HCT116 (cell line): ENCODE measurements around the gene RPL34. TPM values are rescaled to one million over a fixed set of nuclear protein-coding genes. Genes with fewer than 3 reads are reported as not detected.

ENCODE experiments used
- ATAC-seq: fragments of 200-7000 bp; cut with Tn5 transposase; 2 replicates; pipeline ENCODE4 v1.9.1; 2020; ENCODE audit warnings: mild to moderate bottlenecking, moderate library complexity
- BruUV-seq: library from RNA; stranded (reverse); fragments of 400-500 nt; replicated peaks from 2 replicates; lab custom pipeline; 2021; lab: Mats Ljungman, UMichigan
- CTCF ChIA-PET: fragments of 300-600 bp; sonication (Branson Sonifier 250); formaldehyde crosslinking; loops from one replicate; lab custom pipeline; 2021; ENCODE audit warnings: antibody characterized with exemption; lab: Charles Lee
- POLR2A ChIA-PET: fragments of 300-600, 350-600 bp; sonication (Branson Sonifier 250); formaldehyde crosslinking; loops from one replicate; lab custom pipeline; 2021; ENCODE audit warnings: antibody characterized with exemption; lab: Charles Lee
- RAD21 ChIA-PET, 2 experiments: fragments of 300-600 bp; sonication (Branson Sonifier 250); formaldehyde crosslinking; loops; one replicate each; lab custom pipeline; 2023; ENCODE audit warnings: low total read pairs in 2 of 2; ENCODE audit not compliant: uncharacterized antibody in 2 of 2, unreplicated experiment in 2 of 2, low non-redundant PET in 1 of 2; lab: Charles Lee
- DNase-seq: peaks from one replicate; pipeline ENCODE4 v3.0.0-alpha.2; 2010; ENCODE audit warnings: low read depth, low spot score
- H2AFZ ChIP-seq: fragments of 200-600 bp; shearing (Covaris generic), sonication (generic); 2 replicates; pipeline ENCODE4 v1.6.1; 2017; ENCODE audit warnings: low read depth, mixed run types, mixed read lengths, antibody characterized with exemption, low read length; ENCODE audit not compliant: poor library complexity, severe bottlenecking
- H3K27ac ChIP-seq: 2 replicates; pipeline ENCODE4 v1.5.1; 2012; ENCODE audit warnings: low read depth, low read length
- H3K27me3 ChIP-seq: fragments of 200-600 bp; sonication (generic); 2 replicates; pipeline ENCODE4 v1.6.1; 2016; ENCODE audit warnings: mixed run types, low read length, mixed read lengths; ENCODE audit not compliant: insufficient read depth
- H3K36me3 ChIP-seq, 2 experiments: fragments of 200-500 bp in 1 of 2; fragments of 200-600 bp in 1 of 2; sonication (Bioruptor generic) in 1 of 2; sonication (generic) in 1 of 2; 2 replicates each; pipeline versions ENCODE4 v1.5.1 to v1.6.1; 2014 to 2016; ENCODE audit warnings: low read length in 2 of 2, inconsistent platforms in 1 of 2, mixed read lengths in 1 of 2, mixed run types in 1 of 2; ENCODE audit not compliant: insufficient read depth in 2 of 2, control insufficient read depth in 1 of 2
- H3K4me1 ChIP-seq, 2 experiments: fragments of 200-600 bp in 1 of 2; sonication (generic) in 1 of 2; 2 replicates each; pipeline versions ENCODE4 v1.5.1 to v1.6.1; 2012 to 2017; ENCODE audit warnings: low read length in 2 of 2, inconsistent platforms in 1 of 2, mild to moderate bottlenecking in 1 of 2, mixed read lengths in 1 of 2, mixed run types in 1 of 2, moderate library complexity in 1 of 2; ENCODE audit not compliant: insufficient read depth in 2 of 2, control insufficient read depth in 1 of 2
- H3K4me2 ChIP-seq: fragments of 200-600 bp; sonication (generic); 2 replicates; pipeline ENCODE4 v1.6.1; 2017; ENCODE audit warnings: mixed run types, low read length, mixed read lengths
- H3K4me3 ChIP-seq, 2 experiments: fragments of 200-600 bp in 1 of 2; sonication (generic) in 1 of 2; replicated peaks in 1 of 2; 2 replicates each; pipeline ENCODE4 v1.5.1; 2011 to 2016; ENCODE audit warnings: low read length in 2 of 2, control low read depth in 1 of 2, low read depth in 1 of 2, mild to moderate bottlenecking in 1 of 2, mixed read lengths in 1 of 2, mixed run types in 1 of 2
- H3K79me2 ChIP-seq: fragments of 200-600 bp; sonication (generic); 2 replicates; pipeline ENCODE4 v1.6.1; 2017; ENCODE audit warnings: mild to moderate bottlenecking, mixed run types, low read length, moderate library complexity, mixed read lengths; ENCODE audit not compliant: insufficient read depth
- H3K9ac ChIP-seq: fragments of 200-600 bp; sonication (generic); 2 replicates; pipeline ENCODE4 v1.6.1; 2016; ENCODE audit warnings: low read length, mixed read lengths
- H3K9me2 ChIP-seq: fragments of 200-600 bp; sonication (generic), shearing (Covaris generic); 2 replicates; pipeline ENCODE4 v1.6.1; 2017; ENCODE audit warnings: mixed run types, mild to moderate bottlenecking, moderate library complexity; ENCODE audit not compliant: insufficient read depth
- H3K9me3 ChIP-seq, 2 experiments: fragments of 200-500 bp in 1 of 2; fragments of 200-600 bp in 1 of 2; sonication (Bioruptor generic) in 1 of 2; sonication (generic) in 1 of 2; 2 replicates each; pipeline ENCODE4 v1.6.1; 2014 to 2017; ENCODE audit warnings: low read length in 2 of 2, mixed read lengths in 2 of 2, inconsistent platforms in 1 of 2, low read depth in 1 of 2, mild to moderate bottlenecking in 1 of 2, mixed run types in 1 of 2, moderate library complexity in 1 of 2; ENCODE audit not compliant: control insufficient read depth in 1 of 2, insufficient read depth in 1 of 2
- H4K20me1 ChIP-seq: fragments of 200-600 bp; sonication (generic), shearing (Covaris generic); 2 replicates; pipeline ENCODE4 v1.6.1; 2017; ENCODE audit warnings: mixed run types, mild to moderate bottlenecking, moderate library complexity; ENCODE audit not compliant: insufficient read depth
- ATF3 ChIP-seq: IDR thresholded peaks from 2 replicates; pipeline ENCODE4 v1.6.1; 2012
- CEBPB ChIP-seq: IDR thresholded peaks from 2 replicates; pipeline ENCODE4 v1.6.1; 2012; ENCODE audit warnings: low read depth
- CTCF ChIP-seq, 3 experiments: fragments of 200-600 bp in 1 of 3; sonication (generic) in 1 of 3; IDR thresholded peaks in 2 of 3; conservative IDR thresholded peaks in 1 of 3; 2 replicates each; pipeline ENCODE4 v1.5.1; 2012 to 2017; ENCODE audit warnings: low read depth in 2 of 3, low read length in 2 of 3, antibody characterized with exemption in 1 of 3, borderline replicate concordance in 1 of 3, control low read depth in 1 of 3, mild to moderate bottlenecking in 1 of 3, mixed read lengths in 1 of 3, mixed run types in 1 of 3, moderate library complexity in 1 of 3; ENCODE audit not compliant: insufficient read depth in 1 of 3
- EGR1 ChIP-seq: IDR thresholded peaks from 2 replicates; pipeline ENCODE4 v1.6.1; 2012; ENCODE audit warnings: low read depth
- EZH2 ChIP-seq: fragments of 200-600 bp; sonication (generic); IDR thresholded peaks from 2 replicates; pipeline ENCODE4 v1.6.1; 2017; ENCODE audit warnings: antibody characterized with exemption, mixed run types
- EZH2phosphoT487 ChIP-seq: fragments of 200-600 bp; IDR thresholded peaks from 2 replicates; pipeline ENCODE4 v1.6.1; 2018; ENCODE audit warnings: antibody characterized with exemption, borderline replicate concordance
- FOSL1 ChIP-seq: IDR thresholded peaks from 2 replicates; pipeline ENCODE4 v1.6.1; 2012; ENCODE audit warnings: low read depth
- MAX ChIP-seq: IDR thresholded peaks from 2 replicates; pipeline ENCODE4 v1.6.1; 2012
- POLR2A ChIP-seq: IDR thresholded peaks from 2 replicates; pipeline ENCODE4 v1.7.0; 2011; ENCODE audit warnings: borderline replicate concordance; ENCODE audit not compliant: insufficient read depth, insufficient read length; ENCODE audit errors: extremely low read depth
- REST ChIP-seq: IDR thresholded peaks from 2 replicates; pipeline ENCODE4 v1.6.1; 2012; ENCODE audit warnings: low read depth
- TCF7L2 ChIP-seq: IDR thresholded peaks from 2 replicates; pipeline ENCODE4 v1.7.0; 2011; ENCODE audit warnings: borderline replicate concordance, inconsistent platforms; ENCODE audit not compliant: insufficient read depth, insufficient read length; ENCODE audit errors: extremely low read depth
- YY1 ChIP-seq: IDR thresholded peaks from 2 replicates; pipeline ENCODE4 v1.6.1; 2011; ENCODE audit warnings: low read length, low read depth, moderate library complexity, mild to moderate bottlenecking; ENCODE audit not compliant: insufficient replicate concordance; ENCODE audit errors: extremely low read depth
- ZBTB33 ChIP-seq: IDR thresholded peaks from 2 replicates; pipeline ENCODE4 v1.6.1; 2011; ENCODE audit warnings: mild to moderate bottlenecking, low read length, moderate library complexity; ENCODE audit not compliant: insufficient replicate concordance; ENCODE audit errors: extremely low read depth
- ZNF274 ChIP-seq: fragments of 200-500 bp; sonication (Bioruptor generic); IDR thresholded peaks from 2 replicates; pipeline ENCODE4 v1.6.1; 2014; ENCODE audit warnings: mild to moderate bottlenecking, low read depth, low read length, inconsistent platforms
- intact Hi-C: fragments of 100-400 bp; cut with micrococcal nuclease; formaldehyde crosslinking; loops from 2 replicates; pipeline ENCODE4 v1.10.0; 2022
- total RNA-seq: library from RNA; stranded (reverse); gene quantifications from one replicate; pipeline ENCODE4 v1.2.1, GENCODE V29; 2021; ENCODE audit not compliant: unreplicated experiment

RPL34 gene
- total RNA-seq, 1 experiment from 2014 or later = 1,359 TPM

- Histone ChIP-seq H3K27me3 (no peaks in the 10 kb centered on the region), H3K4me1 (no peaks in the 10 kb centered on the region), H3K4me2 (no peak overlapping the region), H3K9ac (no peak overlapping the region), H3K27ac (no peak overlapping the region), H3K79me2 (no peaks in the 10 kb centered on the region), H4K20me1 (0 out of 2 replicates have a peak, but pooled peaks cover 3% of the 10 kb centered on the region), H3K9me3 (no peaks in the 10 kb centered on the region), H3K36me3 (peaks cover 18 to 20% of the 10 kb centered on the region in 2 experiments), H3K4me3 (no peak overlapping the region), H3K9me2 (no peaks in the 10 kb centered on the region), H2AFZ (no peak overlapping the region)
- BruUV-seq = no TSS peak
- RAD21 ChIA-PET = interaction anchor here in 1 of 2 experiments (0.7 kb wide), 1 partner anchor 16 kb away, joined by 4 read pairs; no protein-coding TSS in a partner anchor
- TF ChIP-seq TCF7L2 = no peak
- no peak for TF ChIP-seq CEBPB
- no peak for TF ChIP-seq POLR2A
- TF ChIP-seq MAX = no peak
- no peak for TF ChIP-seq YY1
- TF ChIP-seq ZBTB33 = no peak
- TF ChIP-seq ATF3 = no peak
- no peak for TF ChIP-seq REST
- no peak for TF ChIP-seq EZH2
- TF ChIP-seq EGR1 = no peak
- no peak for TF ChIP-seq EZH2phosphoT487
- TF ChIP-seq CTCF (IDR thresholded peaks at IDR 0.05 in 2 of 3, conservative IDR thresholded peaks at IDR 0.05 in 1 of 3; ENCODE audit: borderline replicate concordance in 1 of 3, insufficient read depth in 1 of 3, low read depth in 2 of 3, low read length in 2 of 3) = no peak
- TF ChIP-seq ZNF274 = no peak
- no peak for TF ChIP-seq FOSL1
- no peak for DNase-seq
- CTCF ChIA-PET = interaction anchor here (1.9 kb wide), 1 partner anchor 618 kb away, joined by 5 read pairs; no protein-coding TSS in a partner anchor
- no peak for ATAC-seq
- POLR2A ChIA-PET = no interaction called here
- intact Hi-C loops = loop anchor here (5.0 kb wide), 1 partner anchor 619 kb away; no protein-coding TSS in a partner anchor
Measured at GRCh38 chr4:108636246-108636645, 15.9 kb downstream of the RPL34 start.
